ENCODE measurements around the gene FER1L5.

The FER1L5 gene

GRCh38 chr2:96737251-96737650, 94.7 kb downstream of the FER1L5 start:
- Histone ChIP-seq H2AFZ (ENCODE audit: low read length) (no peak overlapping the region), H3K9me2 (replicated peaks; ENCODE audit: insufficient read depth, low read length) (no peaks in the 10 kb centered on the region), H3K36me3 (replicated peaks; ENCODE audit: insufficient read depth, low read length) (no peaks in the 10 kb centered on the region), H3K9ac (ENCODE audit: low read length) (no peak overlapping the region), H3K4me1 (ENCODE audit: low read length) (no peaks in the 10 kb centered on the region; the same call in none of the 2 replicates), H4K20me1 (ENCODE audit: insufficient read depth, low read length) (no peaks in the 10 kb centered on the region), H3K4me2 (ENCODE audit: low read depth, low read length) (no peak overlapping the region), H3K27ac (ENCODE audit: low read length) (no peak overlapping the region), H3K9me3 (replicated peaks; ENCODE audit: insufficient read depth, low read length) (no peaks in the 10 kb centered on the region), H3K27me3 (replicated peaks; ENCODE audit: insufficient read depth, low read length) (no peaks in the 10 kb centered on the region), H3F3A (ENCODE audit: insufficient read depth, low read length) (peaks cover 6% of the 10 kb centered on the region), H3K79me2 (ENCODE audit: low read length) (peaks cover 22% of the 10 kb centered on the region), H3K4me3 (ENCODE audit: low read length) (no peak overlapping the region)
- TF ChIP-seq CTCF (IDR thresholded peaks at IDR 0.05; ENCODE audit: low read length) (no peak), EZH2 (optimal IDR thresholded peaks at IDR 0.05; ENCODE audit: low read depth, low read length) (no peak), EZH2phosphoT487 (IDR thresholded peaks at IDR 0.05; ENCODE audit: low read length) (no peak)
- no peak for DNase-seq

DNA sequence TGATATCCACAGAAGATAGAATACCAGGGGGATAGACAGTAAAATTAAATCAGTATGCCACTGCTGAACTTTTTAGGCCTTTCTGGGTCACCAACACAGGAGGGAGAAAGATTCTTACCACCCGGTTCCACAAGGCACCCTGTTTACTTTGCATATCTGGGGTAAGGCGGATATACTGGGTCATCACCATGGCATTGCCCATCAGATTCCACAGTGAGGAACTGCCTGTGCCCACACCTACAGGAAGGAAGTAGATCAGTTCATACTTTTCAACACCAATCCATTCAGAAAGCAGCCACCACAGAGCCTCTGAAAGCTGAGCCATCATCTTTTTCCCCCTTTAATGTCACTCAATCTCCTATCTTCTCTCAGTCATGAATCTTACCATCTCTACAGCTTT, 95.3 kb downstream of the FER1L5 start:
- DNase-seq = no peak
- no peak overlapping the region for H3K4me3 ChIP-seq (ENCODE audit: low read length)
- no peaks in the 10 kb centered on the region for H4K20me1 ChIP-seq (ENCODE audit: insufficient read depth, low read length)
- H3K4me2 ChIP-seq (ENCODE audit: low read depth, low read length) = no peak overlapping the region
- no peaks in the 10 kb centered on the region for H3K9me2 ChIP-seq (replicated peaks; ENCODE audit: insufficient read depth, low read length)
- H3K79me2 ChIP-seq (ENCODE audit: low read length) = peaks cover 22% of the 10 kb centered on the region
- H3K27me3 ChIP-seq (replicated peaks; ENCODE audit: insufficient read depth, low read length) = no peaks in the 10 kb centered on the region
- H3K9me3 ChIP-seq (replicated peaks; ENCODE audit: insufficient read depth, low read length) = no peaks in the 10 kb centered on the region
- no peak overlapping the region for H3K27ac ChIP-seq (ENCODE audit: low read length)
- H3K4me1 ChIP-seq (ENCODE audit: low read length) = no peaks in the 10 kb centered on the region; the same call in none of the 2 replicates
- H3K36me3 ChIP-seq (replicated peaks; ENCODE audit: insufficient read depth, low read length) = no peaks in the 10 kb centered on the region
- TF ChIP-seq CTCF (IDR thresholded peaks at IDR 0.05; ENCODE audit: low read length) (no peak), EZH2 (optimal IDR thresholded peaks at IDR 0.05; ENCODE audit: low read depth, low read length) (no peak), EZH2phosphoT487 (IDR thresholded peaks at IDR 0.05; ENCODE audit: low read length) (no peak)
- no peak overlapping the region for H2AFZ ChIP-seq (ENCODE audit: low read length)
- H3F3A ChIP-seq (ENCODE audit: insufficient read depth, low read length) = peaks cover 6% of the 10 kb centered on the region
- H3K9ac ChIP-seq (ENCODE audit: low read length) = no peak overlapping the region

DNA sequence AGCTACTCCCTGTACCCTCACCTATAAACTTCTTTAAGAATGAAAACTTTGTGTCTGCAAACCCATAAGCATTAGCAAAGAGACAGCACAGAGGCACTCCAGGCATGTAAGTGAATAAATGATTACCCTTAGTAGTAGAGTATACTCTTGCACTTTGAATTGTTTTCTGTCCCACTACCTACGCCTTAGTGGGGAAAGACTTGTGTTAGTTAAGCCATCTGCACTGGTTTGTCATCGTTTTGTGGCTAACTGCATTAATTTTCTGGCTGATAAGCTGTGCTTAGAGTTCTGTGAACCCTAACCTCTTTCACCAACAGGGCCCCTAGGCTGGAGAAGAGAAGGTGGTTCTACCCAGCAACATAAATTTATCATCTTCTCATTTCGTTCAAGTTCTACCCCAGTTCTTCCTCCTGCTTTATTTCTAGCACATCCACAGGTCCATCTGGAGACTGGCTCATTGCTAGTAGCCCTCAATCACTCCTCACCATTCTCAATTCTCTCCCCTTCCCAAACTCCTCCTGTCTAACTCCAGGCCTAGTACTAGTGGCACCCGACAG, 96.6 kb downstream of the FER1L5 start:
- TF ChIP-seq EZH2phosphoT487 (IDR thresholded peaks at IDR 0.05; ENCODE audit: low read length) = no peak
- TF ChIP-seq CTCF (IDR thresholded peaks at IDR 0.05; ENCODE audit: low read length) = no peak
- no peak for TF ChIP-seq EZH2 (optimal IDR thresholded peaks at IDR 0.05; ENCODE audit: low read depth, low read length)
- peaks cover 6% of the 10 kb centered on the region for H3F3A ChIP-seq (ENCODE audit: insufficient read depth, low read length)
- no peaks in the 10 kb centered on the region for H4K20me1 ChIP-seq (ENCODE audit: insufficient read depth, low read length)
- no peaks in the 10 kb centered on the region for H3K9me3 ChIP-seq (replicated peaks; ENCODE audit: insufficient read depth, low read length)
- H3K4me2 ChIP-seq (ENCODE audit: low read depth, low read length) = peak overlapping the region; percentile 81
- no peak for DNase-seq
- peak overlapping the region; percentile 60 for H2AFZ ChIP-seq (ENCODE audit: low read length)
- no peaks in the 10 kb centered on the region; the same call in none of the 2 replicates for H3K4me1 ChIP-seq (ENCODE audit: low read length)
- H3K79me2 ChIP-seq (ENCODE audit: low read length) = peaks cover 22% of the 10 kb centered on the region
- H3K27me3 ChIP-seq (replicated peaks; ENCODE audit: insufficient read depth, low read length) = no peaks in the 10 kb centered on the region
- no peaks in the 10 kb centered on the region for H3K9me2 ChIP-seq (replicated peaks; ENCODE audit: insufficient read depth, low read length)
- H3K9ac ChIP-seq (ENCODE audit: low read length) = peak overlapping the region; percentile 67
- no peaks in the 10 kb centered on the region for H3K36me3 ChIP-seq (replicated peaks; ENCODE audit: insufficient read depth, low read length)
- no peak overlapping the region for H3K27ac ChIP-seq (ENCODE audit: low read length)
- peak overlapping the region; percentile 66 for H3K4me3 ChIP-seq (ENCODE audit: low read length)
